Gastroesophageal sphincter (tissue), 4 donors: Measurements from ENCODE around the gene PPEF2. TPM values are rescaled to one million over a fixed set of nuclear protein-coding genes. Genes with fewer than 3 reads are reported as not detected.
"Not testable (repeated sequence)": the region's sequence is repeated elsewhere in the genome, so short reads cannot be mapped to it uniquely, and the experiment has no call there.

Experiments used
- ATAC-seq: fragments of 150-250 bp; one replicate; pipeline ENCODE4 v1.9.1; 2016; ENCODE audit warnings: mild to moderate bottlenecking, moderate library complexity
- H3K27ac ChIP-seq, 4 donors: fragments of 200-600 bp; sonication (generic) in 3 of 4; 1 replicate in 3 of 4; 2 replicates in 1 of 4; pipeline ENCODE4 v1.5.1; 2016 to 2019
- H3K27me3 ChIP-seq: fragments of 200-600 bp; sonication (generic); one replicate; pipeline ENCODE4 v1.5.1; 2019
- H3K36me3 ChIP-seq, 2 donors: fragments of 200-600 bp; sonication (generic); one replicate each; pipeline ENCODE4 v1.5.1; 2019; ENCODE audit warnings: control low read depth in 1 of 2
- H3K4me1 ChIP-seq, 3 donors: fragments of 200-600 bp; sonication (generic); 1 replicate in 2 of 3; 2 replicates in 1 of 3; pipeline ENCODE4 v1.5.1; 2016 to 2019; ENCODE audit warnings: control low read depth in 2 of 3
- H3K4me3 ChIP-seq, 2 donors: fragments of 200-600 bp; sonication (generic); one replicate each; pipeline ENCODE4 v1.5.1; 2019; ENCODE audit warnings: mild to moderate bottlenecking in 1 of 2, moderate library complexity in 1 of 2
- H3K9me3 ChIP-seq, 3 donors: fragments of 200-600 bp; sonication (generic); one replicate each; pipeline ENCODE4 v1.5.1; 2017 to 2019; ENCODE audit warnings: control low read depth in 2 of 3
- EP300 ChIP-seq: sonication (generic); formaldehyde crosslinking; IDR thresholded peaks from one replicate; pipeline ENCODE4 v1.6.1; 2017; ENCODE audit warnings: antibody characterized with exemption, mild to moderate bottlenecking
- POLR2A ChIP-seq, 2 donors: fragments of 450-650 bp; IDR thresholded peaks; one replicate each; pipeline ENCODE4 v1.6.1; 2017; ENCODE audit warnings: antibody characterized with exemption in 2 of 2, mild to moderate bottlenecking in 2 of 2, moderate library complexity in 1 of 2
- POLR2AphosphoS5 ChIP-seq: sonication (generic); formaldehyde crosslinking; IDR thresholded peaks from one replicate; pipeline ENCODE4 v1.6.1; 2017; ENCODE audit warnings: antibody characterized with exemption
- whole genome bisulfite sequencing, 2 donors: methylation state at CpG; one replicate each; pipeline ENCODE4 v1.1.5; 2018; ENCODE audit warnings: low coverage in 1 of 2; 5-methylcytosine and 5-hydroxymethylcytosine counted together
- total RNA-seq, 4 donors: library from RNA; depleted of rRNA; stranded (reverse); fragments of >200 nt; gene quantifications; one replicate each; pipeline ENCODE4 v1.1.0, GENCODE V29; 2016
- TF ChIP-seq, protein P1 (sequence below), 4 experiments: fragments of 200-600 bp in 2 of 4; fragments of 450-650 bp in 2 of 4; sonication (generic) in 1 of 4; IDR thresholded peaks; one replicate each; pipeline ENCODE4 v1.5.1; 2017 to 2019; ENCODE audit warnings: antibody characterized with exemption in 4 of 4, mild to moderate bottlenecking in 2 of 4, moderate library complexity in 2 of 4

Gene PPEF2
- total RNA-seq, 4 donors from 2014 or later, result not detected

DNA sequence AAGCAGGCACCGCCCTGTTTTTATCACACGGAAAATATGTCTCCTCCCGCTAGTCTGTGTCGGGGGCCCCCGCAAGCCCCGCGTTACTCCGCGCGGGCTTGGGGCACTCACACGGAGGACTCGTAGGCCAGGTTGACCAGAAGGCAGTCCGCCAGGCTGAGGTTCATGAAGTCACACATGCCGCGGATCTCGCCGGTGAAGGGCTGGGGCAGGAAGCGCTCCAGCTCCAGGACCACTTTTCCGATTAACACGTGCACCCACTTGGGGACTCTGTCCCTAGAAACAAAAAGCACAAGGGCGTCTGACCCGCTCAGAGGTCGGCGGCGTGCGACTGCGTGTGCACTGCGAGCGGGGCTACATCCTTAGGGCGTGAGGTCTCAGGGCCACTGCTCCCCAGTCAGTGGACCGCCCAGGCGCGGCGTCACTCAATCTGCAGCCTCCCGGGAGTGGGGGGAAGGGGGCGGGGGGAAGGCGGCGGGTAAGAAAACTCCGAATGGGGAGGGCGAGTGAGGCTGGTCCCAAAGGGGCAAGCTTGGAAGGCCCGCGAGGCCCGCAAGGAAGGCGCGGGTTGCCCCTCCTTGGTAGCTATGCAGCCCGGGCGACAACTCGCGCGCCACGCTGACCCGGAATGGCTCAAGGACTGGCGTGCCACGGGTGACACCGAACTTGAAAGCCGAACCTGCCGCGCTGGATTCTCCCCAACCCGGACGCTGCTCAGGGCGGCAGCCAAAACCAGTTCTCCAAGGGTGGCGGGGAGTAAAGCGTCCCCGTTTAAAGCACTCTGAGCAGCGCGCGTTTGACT, 37.8 kb upstream of the PPEF2 start:
- H3K4me1 ChIP-seq, result peaks cover 0 to 17% (median 4%) of the 10 kb centered on the region in 3 donors
- H3K9me3 ChIP-seq, result no peaks in the 10 kb centered on the region
- H3K27ac ChIP-seq, result peak overlapping the region; percentile 2 to 85 (median 78)
- peak; percentile 80 for ATAC-seq
- no peak for TF ChIP-seq POLR2A (IDR thresholded peaks at IDR 0.05)
- TF ChIP-seq, protein P1, sequence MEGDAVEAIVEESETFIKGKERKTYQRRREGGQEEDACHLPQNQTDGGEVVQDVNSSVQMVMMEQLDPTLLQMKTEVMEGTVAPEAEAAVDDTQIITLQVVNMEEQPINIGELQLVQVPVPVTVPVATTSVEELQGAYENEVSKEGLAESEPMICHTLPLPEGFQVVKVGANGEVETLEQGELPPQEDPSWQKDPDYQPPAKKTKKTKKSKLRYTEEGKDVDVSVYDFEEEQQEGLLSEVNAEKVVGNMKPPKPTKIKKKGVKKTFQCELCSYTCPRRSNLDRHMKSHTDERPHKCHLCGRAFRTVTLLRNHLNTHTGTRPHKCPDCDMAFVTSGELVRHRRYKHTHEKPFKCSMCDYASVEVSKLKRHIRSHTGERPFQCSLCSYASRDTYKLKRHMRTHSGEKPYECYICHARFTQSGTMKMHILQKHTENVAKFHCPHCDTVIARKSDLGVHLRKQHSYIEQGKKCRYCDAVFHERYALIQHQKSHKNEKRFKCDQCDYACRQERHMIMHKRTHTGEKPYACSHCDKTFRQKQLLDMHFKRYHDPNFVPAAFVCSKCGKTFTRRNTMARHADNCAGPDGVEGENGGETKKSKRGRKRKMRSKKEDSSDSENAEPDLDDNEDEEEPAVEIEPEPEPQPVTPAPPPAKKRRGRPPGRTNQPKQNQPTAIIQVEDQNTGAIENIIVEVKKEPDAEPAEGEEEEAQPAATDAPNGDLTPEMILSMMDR (IDR thresholded peaks at IDR 0.05), result no peak
- TF ChIP-seq EP300, result no peak
- no peak for TF ChIP-seq POLR2AphosphoS5
- H3K36me3 ChIP-seq, result peaks cover 0 to 17% of the 10 kb centered on the region in 2 donors
- no peaks in the 10 kb centered on the region for H3K27me3 ChIP-seq
- peak overlapping the region; percentile 47 to 85 for H3K4me3 ChIP-seq
- 0% methylated on average over 9 of the region's 67 CpGs; no CpG with 5 or more reads in 1 of the 2 donors for WGBS, 2 donors

DNA sequence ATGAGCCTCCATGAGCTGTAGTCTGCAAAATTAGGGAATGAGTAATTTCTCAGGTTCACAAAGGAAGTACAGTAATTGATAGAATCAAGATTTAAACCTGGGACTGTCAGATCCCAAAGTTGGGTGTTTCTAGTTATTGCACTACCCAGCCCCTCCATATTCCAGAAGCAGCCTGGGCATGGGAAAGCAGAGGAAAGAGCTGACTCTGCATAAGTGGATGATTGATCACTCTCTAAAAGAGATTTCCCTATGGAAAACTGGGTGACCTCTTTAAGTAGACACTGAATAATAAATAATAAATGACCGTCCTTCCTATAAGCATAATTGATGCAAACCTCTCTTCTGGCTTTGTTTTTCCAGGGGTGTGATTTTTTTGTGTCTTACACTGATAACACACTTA, 33.4 kb upstream of the PPEF2 start:
- WGBS, 2 donors, result 77% methylated on average over 1 of the region's 1 CpG; no CpG with 5 or more reads in 1 of the 2 donors

DNA sequence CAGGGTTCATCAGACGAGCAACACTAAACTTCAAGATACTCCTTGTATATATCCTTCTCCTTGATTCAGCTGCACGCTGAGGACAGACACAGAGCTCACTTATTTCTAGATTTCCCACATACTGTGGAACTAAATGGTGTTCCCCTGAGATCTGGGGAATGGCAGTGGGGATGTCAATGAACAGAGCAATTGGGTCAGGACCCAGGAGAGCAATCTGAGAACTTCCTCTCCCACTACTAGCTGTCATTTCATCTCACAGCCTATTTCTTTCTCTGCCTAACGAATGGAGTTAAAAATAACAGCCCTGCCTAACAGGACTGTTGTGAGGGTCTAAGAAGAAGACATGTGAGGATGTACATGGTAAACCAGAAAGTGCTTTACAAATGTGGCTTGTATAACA, 27.9 kb upstream of the PPEF2 start:
- H3K36me3 ChIP-seq, result peaks cover 0 to 55% of the 10 kb centered on the region in 2 donors
- no peak for ATAC-seq
- H3K27me3 ChIP-seq, result no peaks in the 10 kb centered on the region
- no peak overlapping the region for H3K4me3 ChIP-seq
- H3K4me1 ChIP-seq, result no peaks in the 10 kb centered on the region
- 88% methylated on average over 3 of the region's 3 CpGs for WGBS, 2 donors
- H3K9me3 ChIP-seq, result no peaks in the 10 kb centered on the region
- TF ChIP-seq EP300, result no peak
- no peak for TF ChIP-seq POLR2A (IDR thresholded peaks at IDR 0.05)
- TF ChIP-seq POLR2AphosphoS5, result no peak
- no peak overlapping the region for H3K27ac ChIP-seq

More for the DNA sequence above, 33.4 kb upstream of the PPEF2 start:
- TF ChIP-seq, protein P1 (IDR thresholded peaks at IDR 0.05), result no peak
- no peak for TF ChIP-seq POLR2A (IDR thresholded peaks at IDR 0.05)
- no peak for TF ChIP-seq EP300
- no peak for TF ChIP-seq POLR2AphosphoS5
- Histone ChIP-seq H3K4me3 (no peak overlapping the region), H3K4me1 (peaks cover 0 to 11% (median 4%) of the 10 kb centered on the region in 3 donors), H3K36me3 (peaks cover 0 to 38% of the 10 kb centered on the region in 2 donors), H3K9me3 (no peaks in the 10 kb centered on the region), H3K27me3 (no peaks in the 10 kb centered on the region), H3K27ac (no peak overlapping the region)
- ATAC-seq, result no peak

DNA sequence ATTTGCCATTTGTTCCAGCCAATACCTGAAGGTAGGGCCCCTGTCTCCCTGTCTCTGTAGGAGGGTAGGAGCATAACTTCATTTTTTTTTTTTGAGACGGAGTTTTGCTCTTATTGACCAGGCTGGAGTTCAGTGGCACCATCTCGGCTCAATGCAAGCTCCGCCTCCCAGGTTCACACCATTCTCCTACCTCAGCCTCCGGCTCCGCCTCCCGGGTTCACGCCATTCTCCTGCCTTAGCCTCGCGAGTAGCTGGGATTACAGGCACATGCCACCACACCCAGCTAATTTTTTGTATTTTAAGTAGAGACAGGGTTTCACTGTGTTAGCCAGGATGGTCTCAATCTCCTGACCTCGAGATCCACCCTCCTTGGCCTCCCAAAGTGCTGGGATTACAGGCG, 22.7 kb upstream of the PPEF2 start:
- H3K9me3 ChIP-seq, H3K27ac ChIP-seq, ATAC-seq, H3K4me3 ChIP-seq, H3K27me3 ChIP-seq, H3K4me1 ChIP-seq: not testable (repeated sequence)
- H3K36me3 ChIP-seq, result peaks cover 0 to 71% of the 10 kb centered on the region in 2 donors
- 92% methylated on average over 8 to 11 of the region's 11 CpGs for WGBS, 2 donors

DNA sequence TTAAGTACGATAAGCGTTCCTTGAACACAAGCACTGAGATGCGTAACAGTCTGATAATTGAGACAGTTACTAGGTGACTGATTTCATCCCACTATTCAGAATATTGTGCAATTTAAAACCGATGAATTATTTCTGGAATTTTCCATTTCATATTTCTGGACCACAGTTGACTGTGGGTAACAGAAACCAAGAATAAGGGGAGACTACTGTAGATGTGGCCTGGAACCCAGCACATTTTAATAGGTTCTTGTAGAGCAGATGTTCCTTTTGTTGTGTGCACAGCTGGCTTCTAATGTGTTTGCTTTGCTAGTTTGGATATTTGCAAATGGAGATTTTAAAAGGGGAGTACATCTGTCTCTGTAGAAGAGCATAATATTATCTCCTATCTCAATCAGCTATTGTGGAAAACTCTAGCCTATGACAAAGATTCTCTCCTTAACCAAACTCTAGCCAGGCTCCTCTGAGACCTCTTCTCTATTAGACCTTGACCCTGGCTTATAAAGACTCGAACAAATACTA, 22.1 kb upstream of the PPEF2 start:
- H3K36me3 ChIP-seq, result peaks cover 0 to 71% of the 10 kb centered on the region in 2 donors
- 85 to 87% methylated on average over 5 of the region's 5 CpGs for WGBS, 2 donors
- TF ChIP-seq, protein P1 (IDR thresholded peaks at IDR 0.05), result no peak
- TF ChIP-seq POLR2A (IDR thresholded peaks at IDR 0.05), result no peak
- TF ChIP-seq EP300, result no peak
- no peak for TF ChIP-seq POLR2AphosphoS5
- no peak for ATAC-seq
- no peaks in the 10 kb centered on the region for H3K9me3 ChIP-seq
- no peaks in the 10 kb centered on the region for H3K4me1 ChIP-seq
- no peak overlapping the region for H3K27ac ChIP-seq
- no peak overlapping the region for H3K4me3 ChIP-seq
- no peaks in the 10 kb centered on the region for H3K27me3 ChIP-seq

DNA sequence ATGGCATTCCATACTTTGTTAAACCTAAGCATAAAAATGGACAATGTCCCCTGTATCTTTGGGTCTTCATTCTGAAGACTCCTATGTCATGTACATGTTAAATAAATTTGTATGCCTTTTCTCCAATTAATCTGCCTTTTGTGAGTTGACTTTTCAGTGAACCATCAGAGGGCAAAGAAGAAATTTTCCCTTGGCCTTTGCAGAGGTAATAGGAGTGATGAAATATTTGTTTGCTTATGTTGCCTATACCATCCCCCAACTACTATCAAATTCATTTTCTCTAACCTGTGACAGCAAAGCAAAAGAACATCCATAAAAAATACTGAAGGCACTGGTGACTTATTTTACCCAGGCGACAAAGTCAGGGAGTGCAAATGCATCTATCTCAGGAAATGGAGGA, 20.3 kb upstream of the PPEF2 start:
- TF ChIP-seq, protein P1 (IDR thresholded peaks at IDR 0.05), result no peak
- TF ChIP-seq POLR2A (IDR thresholded peaks at IDR 0.05), result no peak
- no peak for TF ChIP-seq POLR2AphosphoS5
- TF ChIP-seq EP300, result no peak
- H3K4me3 ChIP-seq, result no peak overlapping the region
- no peak overlapping the region for H3K27ac ChIP-seq
- H3K27me3 ChIP-seq, result no peaks in the 10 kb centered on the region
- H3K4me1 ChIP-seq, result no peaks in the 10 kb centered on the region
- peaks cover 0 to 75% of the 10 kb centered on the region in 2 donors for H3K36me3 ChIP-seq
- 82% methylated on average over 1 of the region's 1 CpG; no CpG with 5 or more reads in 1 of the 2 donors for WGBS, 2 donors
- H3K9me3 ChIP-seq, result no peaks in the 10 kb centered on the region
- ATAC-seq, result no peak
